ENCODE measurements around the gene DGCR8.

The DGCR8 gene

GRCh38 chr22:20101638-20102037 is 21.6 kb downstream of the DGCR8 start:
- H3K27me3 Mint-ChIP-seq, result no peaks in the 10 kb centered on the region
- H3K36me3 Mint-ChIP-seq (ENCODE audit: low read depth), result peaks cover 94% of the 10 kb centered on the region
- peaks cover 3% of the 10 kb centered on the region for H3K9me3 Mint-ChIP-seq
- H3K27ac Mint-ChIP-seq, result peak overlapping the region; percentile 94
- H3K4me3 Mint-ChIP-seq, result no peak overlapping the region
- peaks cover 55% of the 10 kb centered on the region for H3K4me1 Mint-ChIP-seq (ENCODE audit: low read depth)
- no peak for DNase-seq

GRCh38 chr22:20102203-20102780 is 22.3 kb downstream of the DGCR8 start:
- no peaks in the 10 kb centered on the region for H3K27me3 Mint-ChIP-seq
- H3K9me3 Mint-ChIP-seq, result no peaks in the 10 kb centered on the region
- no peak for DNase-seq
- H3K4me1 Mint-ChIP-seq (ENCODE audit: low read depth), result peaks cover 51% of the 10 kb centered on the region
- H3K4me3 Mint-ChIP-seq, result no peak overlapping the region
- H3K27ac Mint-ChIP-seq, result peak overlapping the region; percentile 38
- H3K36me3 Mint-ChIP-seq (ENCODE audit: low read depth), result peaks cover 94% of the 10 kb centered on the region

- H3K36me3 Mint-ChIP-seq (ENCODE audit: low read depth), result peaks cover 93% of the 10 kb centered on the region
- DNase-seq, result no peak
Measured at GRCh38 chr22:20105456-20106204, 25.6 kb downstream of the DGCR8 start.

GRCh38 chr22:20106205-20106848 is 26.3 kb downstream of the DGCR8 start:
- DNase-seq, result no peak
- Mint-ChIP-seq H3K4me1 (ENCODE audit: low read depth) (peaks cover 21% of the 10 kb centered on the region), H3K27ac (peak overlapping the region; percentile 76), H3K27me3 (no peaks in the 10 kb centered on the region), H3K9me3 (no peaks in the 10 kb centered on the region), H3K36me3 (ENCODE audit: low read depth) (peaks cover 93% of the 10 kb centered on the region), H3K4me3 (no peak overlapping the region)

More at GRCh38 chr22:20105456-20106204, 25.6 kb downstream of the DGCR8 start:
- Mint-ChIP-seq H3K9me3 (no peaks in the 10 kb centered on the region), H3K27me3 (no peaks in the 10 kb centered on the region), H3K4me3 (no peak overlapping the region), H3K27ac (peak overlapping the region; percentile 76), H3K4me1 (ENCODE audit: low read depth) (peaks cover 22% of the 10 kb centered on the region)

- peaks cover 93% of the 10 kb centered on the region for H3K36me3 Mint-ChIP-seq (ENCODE audit: low read depth)
- H3K27ac Mint-ChIP-seq, result peak overlapping the region; percentile 76
- H3K4me3 Mint-ChIP-seq, result no peak overlapping the region
- H3K27me3 Mint-ChIP-seq, result no peaks in the 10 kb centered on the region
- no peaks in the 10 kb centered on the region for H3K9me3 Mint-ChIP-seq
- peaks cover 20% of the 10 kb centered on the region for H3K4me1 Mint-ChIP-seq (ENCODE audit: low read depth)
- DNase-seq, result no peak
Measured at GRCh38 chr22:20106849-20107237, 26.8 kb downstream of the DGCR8 start.

- peaks cover 93% of the 10 kb centered on the region for H3K36me3 Mint-ChIP-seq (ENCODE audit: low read depth)
- no peak for DNase-seq
- peaks cover 21% of the 10 kb centered on the region for H3K4me1 Mint-ChIP-seq (ENCODE audit: low read depth)
- H3K27me3 Mint-ChIP-seq, result no peaks in the 10 kb centered on the region
- no peaks in the 10 kb centered on the region for H3K9me3 Mint-ChIP-seq
- H3K4me3 Mint-ChIP-seq, result no peak overlapping the region
- H3K27ac Mint-ChIP-seq, result peak overlapping the region; percentile 12
Measured at GRCh38 chr22:20107471-20107901, 27.4 kb downstream of the DGCR8 start.

GRCh38 chr22:20107951-20108756 is 28.1 kb downstream of the DGCR8 start:
- Mint-ChIP-seq H3K27me3 (no peaks in the 10 kb centered on the region), H3K9me3 (no peaks in the 10 kb centered on the region), H3K36me3 (ENCODE audit: low read depth) (peaks cover 93% of the 10 kb centered on the region), H3K4me3 (no peak overlapping the region), H3K27ac (peak overlapping the region; percentile 81), H3K4me1 (ENCODE audit: low read depth) (peaks cover 26% of the 10 kb centered on the region)
- no peak for DNase-seq

- peaks cover 24% of the 10 kb centered on the region for H3K4me1 Mint-ChIP-seq (ENCODE audit: low read depth)
- DNase-seq, result no peak
- no peaks in the 10 kb centered on the region for H3K9me3 Mint-ChIP-seq
- peak overlapping the region; percentile 81 for H3K27ac Mint-ChIP-seq
- H3K27me3 Mint-ChIP-seq, result no peaks in the 10 kb centered on the region
- H3K36me3 Mint-ChIP-seq (ENCODE audit: low read depth), result peaks cover 93% of the 10 kb centered on the region
- no peak overlapping the region for H3K4me3 Mint-ChIP-seq
Measured at GRCh38 chr22:20108757-20109230, 28.8 kb downstream of the DGCR8 start.

- no peak overlapping the region for H3K4me3 Mint-ChIP-seq
- no peaks in the 10 kb centered on the region for H3K27me3 Mint-ChIP-seq
- H3K9me3 Mint-ChIP-seq, result no peaks in the 10 kb centered on the region
- no peak for DNase-seq
- peaks cover 96% of the 10 kb centered on the region for H3K36me3 Mint-ChIP-seq (ENCODE audit: low read depth)
- peaks cover 33% of the 10 kb centered on the region for H3K4me1 Mint-ChIP-seq (ENCODE audit: low read depth)
- peak overlapping the region; percentile 96 for H3K27ac Mint-ChIP-seq
Measured at GRCh38 chr22:20109411-20110358, 29.6 kb downstream of the DGCR8 start.

- Mint-ChIP-seq H3K27ac (peak overlapping the region; percentile 96), H3K27me3 (no peaks in the 10 kb centered on the region), H3K36me3 (ENCODE audit: low read depth) (peaks cover 97% of the 10 kb centered on the region), H3K9me3 (no peaks in the 10 kb centered on the region), H3K4me1 (ENCODE audit: low read depth) (peaks cover 39% of the 10 kb centered on the region), H3K4me3 (no peak overlapping the region)
- DNase-seq, result no peak
Measured at GRCh38 chr22:20110359-20110985, 30.4 kb downstream of the DGCR8 start.

- Mint-ChIP-seq H3K27ac (peak overlapping the region; percentile 96), H3K36me3 (ENCODE audit: low read depth) (peaks cover 97% of the 10 kb centered on the region), H3K4me1 (ENCODE audit: low read depth) (peaks cover 45% of the 10 kb centered on the region), H3K27me3 (no peaks in the 10 kb centered on the region), H3K9me3 (no peaks in the 10 kb centered on the region), H3K4me3 (no peak overlapping the region)
- no peak for DNase-seq
Measured at GRCh38 chr22:20111045-20111688, 31.1 kb downstream of the DGCR8 start.

- Mint-ChIP-seq H3K4me3 (peak overlapping the region; percentile 1), H3K36me3 (ENCODE audit: low read depth) (peaks cover 97% of the 10 kb centered on the region)
Measured at GRCh38 chr22:20111689-20112622, 31.9 kb downstream of the DGCR8 start.

More at GRCh38 chr22:20111689-20112622, 31.9 kb downstream of the DGCR8 start:
- DNase-seq, result no peak
- H3K9me3 Mint-ChIP-seq, result no peaks in the 10 kb centered on the region
- H3K27ac Mint-ChIP-seq, result peak overlapping the region; percentile 96
- no peaks in the 10 kb centered on the region for H3K27me3 Mint-ChIP-seq
- H3K4me1 Mint-ChIP-seq (ENCODE audit: low read depth), result peaks cover 47% of the 10 kb centered on the region

All from activated T-cell treated with anti-CD3 and anti-CD28 coated beads, Interleukin-2, amount 50 U/mL, for 24 hours (primary cell).